GM21723 (cell line): ENCODE measurements around the gene GPR61.

ENCODE experiments used
- ATAC-seq: cut with Tn5 transposase; IDR thresholded peaks from one replicate; pipeline ENCODE4 v1.9.1; 2021; ENCODE audit warnings: mild to moderate bottlenecking, moderate library complexity; ENCODE audit not compliant: unreplicated experiment

GPR61 gene

DNA sequence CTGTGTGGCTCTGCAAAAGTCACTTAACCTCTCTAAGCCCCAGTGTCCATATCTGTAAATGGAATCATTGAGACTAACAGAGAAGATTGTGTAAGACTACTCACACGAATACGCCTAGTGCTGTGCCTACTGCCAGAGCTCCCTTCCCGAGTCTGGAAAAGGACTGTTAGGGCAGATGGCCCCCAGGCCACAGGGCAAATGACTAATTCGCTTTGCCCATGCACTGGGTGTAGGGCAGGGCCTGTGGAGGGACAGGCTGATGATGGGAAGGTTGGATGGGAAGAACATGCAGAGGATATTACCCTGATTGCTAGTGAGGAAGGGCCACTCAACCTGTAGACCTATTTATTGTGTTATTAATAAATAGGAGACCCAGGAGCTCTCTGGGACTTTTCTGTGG, 4.2 kb upstream of the GPR61 start:
- ATAC-seq: no peak

DNA sequence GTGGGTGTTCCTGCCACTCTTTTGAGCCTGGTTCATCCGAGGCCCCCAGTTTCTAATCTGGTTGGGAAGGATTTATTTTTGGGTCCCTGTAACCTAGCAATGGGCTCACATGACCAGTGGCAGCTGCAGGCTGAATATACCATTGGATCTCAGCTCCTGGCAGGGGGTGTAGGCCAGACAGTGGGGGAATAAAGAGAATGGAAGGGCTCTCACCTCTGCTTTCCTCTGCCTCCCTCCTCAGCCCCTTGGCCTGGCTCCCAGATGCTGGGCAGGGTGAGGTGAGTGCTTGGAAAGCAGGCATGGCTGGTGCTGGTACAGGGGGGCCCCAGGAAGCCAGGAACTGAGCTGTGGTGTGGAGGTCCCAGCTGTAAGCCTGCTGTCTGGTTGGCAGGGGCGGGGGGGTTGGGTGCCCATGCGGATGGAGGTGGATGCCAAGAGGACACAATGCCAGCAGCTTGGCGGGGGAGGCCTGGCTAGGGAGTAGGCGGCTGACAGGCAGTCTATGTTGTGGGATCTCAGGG, 3.6 kb upstream of the GPR61 start:
- ATAC-seq: no peak

DNA sequence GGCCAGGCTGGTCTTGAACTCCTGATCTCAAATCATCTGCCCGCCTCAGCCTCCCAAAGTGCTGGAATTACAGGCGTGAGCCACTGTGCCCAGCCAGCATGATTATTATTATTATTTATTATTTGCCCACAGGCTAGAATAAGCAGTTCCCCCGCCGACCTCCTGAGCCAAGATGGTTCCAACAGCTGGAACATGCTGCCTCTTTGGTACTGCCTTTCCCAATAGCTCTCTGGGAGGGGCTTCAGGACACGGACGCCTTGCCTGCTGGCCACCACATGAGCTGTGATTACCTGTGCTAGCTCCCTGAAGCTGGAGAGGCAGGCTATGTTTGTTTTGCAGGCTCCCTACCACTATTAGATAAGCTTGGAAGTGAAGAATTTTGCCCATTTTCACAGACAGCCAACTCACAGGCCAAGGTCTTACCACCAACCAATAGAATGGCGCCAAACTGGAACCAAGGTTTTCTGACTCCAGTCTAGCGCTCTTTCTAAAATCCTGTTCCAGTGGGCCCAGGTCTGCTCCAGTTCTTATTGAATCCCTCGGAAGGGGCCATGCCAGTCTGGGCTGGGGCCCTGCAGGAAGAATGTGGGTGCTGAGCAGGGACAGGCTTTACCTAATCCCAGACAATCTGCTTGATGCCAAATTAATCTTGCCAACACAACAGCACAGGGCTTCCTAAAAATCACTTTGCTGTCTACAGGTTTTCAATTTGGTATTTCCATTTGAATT, 2.1 kb upstream of the GPR61 start:
- ATAC-seq: no peak

DNA sequence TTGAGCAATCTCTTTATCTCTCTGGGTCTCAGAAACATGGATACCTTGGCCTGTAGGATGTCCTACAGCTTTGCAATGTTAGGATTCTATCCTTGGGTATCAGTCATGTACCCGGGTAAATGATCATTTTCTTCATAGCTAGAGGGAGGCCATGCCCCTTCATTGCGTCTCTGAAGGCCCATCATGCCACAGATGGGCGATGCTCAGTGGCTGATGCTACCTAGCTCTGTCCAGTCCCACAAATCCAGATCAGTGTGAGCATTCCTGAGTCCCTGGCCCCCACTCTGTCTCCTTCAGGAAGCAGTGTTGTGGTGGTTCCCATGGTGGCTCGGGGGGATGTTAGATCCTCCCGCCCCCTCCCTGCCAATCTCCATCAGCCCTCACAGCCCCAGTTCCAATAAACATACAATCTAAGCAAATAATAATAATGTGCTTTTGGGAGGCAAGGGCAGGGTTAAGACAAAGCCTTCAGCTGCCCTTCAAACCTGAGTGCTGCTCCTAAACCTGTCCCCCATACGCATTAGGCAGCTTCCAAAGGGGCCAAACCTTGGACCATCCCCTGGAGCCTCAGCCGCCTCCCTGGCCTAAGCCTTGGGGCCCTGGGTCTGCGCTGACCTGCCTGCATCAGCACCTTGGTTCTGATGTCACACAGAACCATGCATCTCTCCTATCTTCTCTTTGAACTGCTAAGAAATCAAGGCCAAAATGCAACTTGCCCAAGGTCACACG, 681 bp upstream of the GPR61 start:
- ATAC-seq: no peak

DNA sequence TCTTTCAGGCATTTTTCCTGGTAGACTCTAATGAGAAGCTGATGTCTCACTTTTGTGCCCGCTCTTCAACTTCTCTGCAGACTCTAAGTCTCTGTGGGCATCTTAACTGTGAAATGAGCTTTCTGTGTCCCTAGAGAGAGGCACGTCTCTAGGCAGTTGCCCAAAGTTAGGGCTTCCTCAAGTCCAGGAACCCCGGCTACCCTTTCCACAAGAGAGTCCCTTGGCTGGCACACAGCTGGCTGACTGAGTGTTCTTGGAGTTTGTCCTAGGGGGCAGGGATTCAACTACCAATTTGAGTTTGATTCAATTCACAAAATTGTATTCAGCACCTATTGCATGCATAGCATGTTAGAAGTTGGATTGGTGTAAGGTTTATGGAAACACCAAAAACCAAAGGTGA, 1.4 kb downstream of the GPR61 start:
- no peak for ATAC-seq

DNA sequence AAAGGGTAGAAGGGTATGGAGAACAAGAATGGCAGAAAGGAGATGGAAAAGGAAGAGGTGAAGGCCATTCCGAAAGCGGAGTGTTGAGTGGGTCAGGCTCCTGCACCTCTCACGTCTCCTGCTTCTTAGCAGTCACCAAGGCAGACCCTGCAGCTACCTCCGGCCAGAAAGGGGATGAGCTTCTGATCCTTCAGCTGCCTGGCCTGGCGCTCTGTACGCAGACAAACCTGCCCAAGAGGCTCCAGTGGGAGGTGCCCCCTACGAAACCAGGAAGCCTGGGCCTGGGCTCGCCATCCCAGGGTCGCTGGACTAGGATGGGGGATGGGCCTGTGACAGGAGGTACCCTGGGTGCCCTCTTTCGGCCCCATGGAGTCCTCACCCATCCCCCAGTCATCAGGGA, 3.0 kb downstream of the GPR61 start:
- ATAC-seq: no peak

DNA sequence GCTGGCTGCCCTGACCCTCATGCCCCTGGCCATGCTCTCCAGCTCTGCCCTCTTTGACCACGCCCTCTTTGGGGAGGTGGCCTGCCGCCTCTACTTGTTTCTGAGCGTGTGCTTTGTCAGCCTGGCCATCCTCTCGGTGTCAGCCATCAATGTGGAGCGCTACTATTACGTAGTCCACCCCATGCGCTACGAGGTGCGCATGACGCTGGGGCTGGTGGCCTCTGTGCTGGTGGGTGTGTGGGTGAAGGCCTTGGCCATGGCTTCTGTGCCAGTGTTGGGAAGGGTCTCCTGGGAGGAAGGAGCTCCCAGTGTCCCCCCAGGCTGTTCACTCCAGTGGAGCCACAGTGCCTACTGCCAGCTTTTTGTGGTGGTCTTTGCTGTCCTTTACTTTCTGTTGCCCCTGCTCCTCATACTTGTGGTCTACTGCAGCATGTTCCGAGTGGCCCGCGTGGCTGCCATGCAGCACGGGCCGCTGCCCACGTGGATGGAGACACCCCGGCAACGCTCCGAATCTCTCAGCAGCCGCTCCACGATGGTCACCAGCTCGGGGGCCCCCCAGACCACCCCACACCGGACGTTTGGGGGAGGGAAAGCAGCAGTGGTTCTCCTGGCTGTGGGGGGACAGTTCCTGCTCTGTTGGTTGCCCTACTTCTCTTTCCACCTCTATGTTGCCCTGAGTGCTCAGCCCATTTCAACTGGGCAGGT, 3.8 kb downstream of the GPR61 start:
- ATAC-seq: no peak

DNA sequence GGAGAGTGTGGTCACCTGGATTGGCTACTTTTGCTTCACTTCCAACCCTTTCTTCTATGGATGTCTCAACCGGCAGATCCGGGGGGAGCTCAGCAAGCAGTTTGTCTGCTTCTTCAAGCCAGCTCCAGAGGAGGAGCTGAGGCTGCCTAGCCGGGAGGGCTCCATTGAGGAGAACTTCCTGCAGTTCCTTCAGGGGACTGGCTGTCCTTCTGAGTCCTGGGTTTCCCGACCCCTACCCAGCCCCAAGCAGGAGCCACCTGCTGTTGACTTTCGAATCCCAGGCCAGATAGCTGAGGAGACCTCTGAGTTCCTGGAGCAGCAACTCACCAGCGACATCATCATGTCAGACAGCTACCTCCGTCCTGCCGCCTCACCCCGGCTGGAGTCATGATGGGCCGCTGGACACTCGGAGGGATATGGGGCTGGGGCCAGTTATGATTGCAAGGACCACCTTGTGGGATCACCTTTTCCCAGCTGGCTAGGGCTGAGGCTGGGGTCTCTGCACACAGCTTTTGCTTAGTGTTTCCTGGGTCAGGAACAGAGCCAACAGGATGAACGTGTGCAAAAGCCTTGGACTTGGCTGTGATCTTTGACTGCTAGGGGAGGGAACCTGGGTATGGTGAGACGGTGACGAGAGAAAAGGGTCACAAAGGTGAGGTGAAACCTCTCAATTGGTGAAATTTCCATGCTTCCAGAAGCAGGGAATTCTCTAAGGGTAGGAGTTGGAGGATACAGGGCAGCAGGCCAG, 4.5 kb downstream of the GPR61 start:
- ATAC-seq: no peak

DNA sequence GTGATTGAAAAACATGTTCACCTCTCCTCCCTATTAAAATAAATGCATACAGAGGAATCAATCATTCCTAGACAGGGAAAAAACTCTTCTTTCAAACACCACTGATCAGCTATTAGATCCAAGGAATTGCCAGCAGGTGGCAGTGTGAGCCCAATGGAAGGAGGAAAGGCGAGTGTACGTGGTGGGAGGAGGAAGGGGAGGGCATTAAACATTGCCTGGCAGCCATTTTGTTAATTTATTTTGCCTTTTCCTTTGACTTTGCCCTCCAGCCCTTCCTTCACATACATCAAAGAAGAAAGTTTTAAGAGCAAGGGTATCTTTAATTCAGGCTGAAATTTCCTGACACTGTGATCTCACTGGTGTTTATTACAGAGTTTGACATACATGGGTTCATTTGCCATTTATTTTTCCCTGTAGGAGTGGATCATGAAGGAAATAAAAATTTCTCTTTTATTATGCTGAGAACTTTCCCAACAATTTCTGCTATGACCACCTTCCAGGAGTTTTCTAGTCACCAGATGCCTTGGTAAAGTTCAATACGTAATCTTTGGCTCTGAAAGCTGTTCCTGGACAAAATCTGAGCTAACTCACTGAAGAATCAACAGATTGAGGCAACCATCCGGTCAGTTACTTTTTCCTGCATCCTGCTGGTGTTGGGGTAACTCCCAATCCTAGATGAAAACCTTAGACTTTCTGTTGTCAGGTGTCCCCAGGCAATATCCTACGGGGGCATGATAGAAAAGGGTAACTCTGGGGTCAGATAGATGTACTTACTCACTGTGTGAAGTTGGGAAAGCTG, 6.8 kb downstream of the GPR61 start:
- ATAC-seq: peak; percentile 48

DNA sequence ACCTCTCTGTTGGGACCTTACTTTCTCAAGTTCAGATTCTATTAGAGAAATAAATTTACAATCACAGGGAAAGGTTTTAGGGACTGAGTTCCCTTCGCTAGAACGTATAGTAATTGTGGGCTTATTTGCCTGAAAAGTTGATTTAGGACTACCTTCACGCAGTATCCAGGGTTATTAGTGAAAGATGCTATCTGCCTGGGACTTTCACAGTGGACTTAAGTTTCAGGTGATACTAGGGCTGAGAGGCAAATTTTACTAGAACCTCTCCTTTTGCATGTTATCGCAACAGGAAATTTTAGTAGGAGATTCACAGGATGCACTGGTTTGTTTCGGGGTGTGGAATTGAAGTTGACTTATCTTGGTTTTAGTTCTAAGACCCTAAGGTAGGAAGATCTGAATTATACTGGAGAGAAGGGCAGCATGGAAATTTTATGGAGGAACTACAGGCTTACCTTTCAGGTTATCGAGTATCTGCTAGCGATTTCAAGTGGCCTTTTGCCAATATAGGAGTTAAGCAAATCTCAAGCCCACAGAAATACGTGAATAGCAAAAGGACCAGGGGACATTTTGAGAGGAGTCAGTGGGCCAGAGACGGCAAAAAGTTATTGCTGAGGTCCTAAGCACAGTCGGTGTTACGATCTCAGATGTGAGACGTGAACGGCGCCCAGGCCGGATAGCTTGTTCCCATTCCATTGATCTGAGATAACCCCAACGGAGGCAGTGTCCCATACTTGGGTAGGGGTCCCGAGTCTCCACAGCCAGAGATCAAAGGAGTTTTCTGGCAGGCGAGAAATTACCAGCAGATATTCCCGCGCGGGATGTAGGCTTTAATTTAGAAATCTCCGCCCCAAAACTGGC, 8.0 kb downstream of the GPR61 start:
- ATAC-seq: peak; percentile 17

DNA sequence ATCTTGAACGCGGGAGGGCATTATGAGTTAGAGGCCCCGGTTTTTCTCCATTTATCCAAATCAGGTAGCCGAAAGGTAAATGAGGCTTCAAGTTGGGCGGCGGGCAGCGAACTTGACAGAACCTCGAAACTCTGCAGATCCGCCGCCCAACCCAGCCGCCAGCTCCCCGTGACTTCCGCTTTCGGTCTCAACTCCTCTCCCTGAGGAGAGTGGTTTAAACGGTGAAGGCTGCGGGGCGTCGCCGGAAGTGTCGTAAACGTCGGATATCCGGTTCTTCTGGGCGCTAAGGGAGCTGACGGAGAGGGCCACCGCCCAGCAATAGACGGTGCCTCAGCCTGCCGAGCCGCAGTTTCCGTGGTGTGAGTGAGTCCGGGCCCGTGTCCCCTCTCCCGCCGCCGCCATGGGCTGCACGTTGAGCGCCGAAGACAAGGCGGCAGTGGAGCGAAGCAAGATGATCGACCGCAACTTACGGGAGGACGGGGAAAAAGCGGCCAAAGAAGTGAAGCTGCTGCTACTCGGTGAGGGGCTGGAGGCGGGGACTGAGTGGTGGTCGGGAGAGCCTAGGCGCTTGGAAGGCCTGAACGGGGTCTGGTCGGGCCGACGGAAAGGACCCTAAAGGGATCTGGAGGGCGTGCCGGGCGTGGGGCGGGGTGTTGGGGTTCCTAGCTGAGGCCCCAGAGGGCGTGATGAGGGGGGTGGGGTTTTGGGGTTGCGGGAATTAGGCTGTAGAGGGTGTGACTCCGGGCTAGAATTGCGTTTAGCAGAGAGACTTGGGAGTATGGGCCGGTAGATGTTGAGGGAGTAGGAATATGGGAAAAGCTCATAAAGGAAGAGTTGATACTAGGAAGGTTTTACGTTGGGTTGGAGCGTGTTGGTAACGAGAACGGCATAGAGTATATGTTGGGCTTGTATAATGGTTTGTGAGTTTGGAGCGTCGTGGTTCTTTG, 8.9 kb downstream of the GPR61 start, which contains the start of gene GNAI3:
GNAI3 (plus strand) TSS at position 295 of the 947 bp plus-strand sequence; CDS start at position 401, 106 bp downstream.
- ATAC-seq: peak; percentile 83

DNA sequence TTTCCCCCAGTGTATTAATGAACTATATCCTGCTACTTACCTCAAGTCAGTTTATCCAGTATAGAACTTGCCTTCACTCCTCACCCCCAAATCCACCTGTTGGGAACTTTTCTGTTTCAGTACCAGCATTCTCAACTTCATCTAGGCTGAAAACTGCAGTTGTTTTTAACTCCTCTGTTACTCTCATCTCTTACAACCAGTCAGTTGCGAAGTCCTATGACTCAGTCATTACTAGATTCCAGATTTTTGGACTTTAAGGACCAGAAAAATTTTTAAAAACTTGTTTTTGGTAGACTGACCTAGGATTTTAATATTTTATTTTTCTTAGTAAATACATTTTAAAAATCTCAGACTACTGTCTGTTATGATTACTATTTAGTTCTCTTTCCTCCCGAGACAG, 16.9 kb downstream of the GPR61 start:
- no peak for ATAC-seq

DNA sequence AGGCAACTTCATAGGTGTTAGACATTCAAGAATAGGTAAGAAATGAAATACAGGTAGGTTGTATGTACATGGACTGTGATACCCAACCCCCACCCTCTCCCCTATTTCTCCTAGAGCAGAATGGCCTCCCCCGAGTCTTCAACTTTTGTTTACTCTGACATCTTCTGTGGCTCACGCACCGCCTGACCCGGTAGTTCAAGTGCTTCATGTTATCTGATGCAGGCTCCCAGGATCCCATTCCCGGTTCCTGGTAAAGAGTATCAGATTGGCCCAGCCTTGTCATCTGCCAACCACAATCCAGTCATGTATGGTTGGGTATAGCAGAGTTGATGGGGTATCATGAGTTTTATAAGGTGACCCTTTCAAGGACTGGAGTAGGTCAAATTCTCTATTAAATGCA, 17.8 kb downstream of the GPR61 start:
- no peak for ATAC-seq

DNA sequence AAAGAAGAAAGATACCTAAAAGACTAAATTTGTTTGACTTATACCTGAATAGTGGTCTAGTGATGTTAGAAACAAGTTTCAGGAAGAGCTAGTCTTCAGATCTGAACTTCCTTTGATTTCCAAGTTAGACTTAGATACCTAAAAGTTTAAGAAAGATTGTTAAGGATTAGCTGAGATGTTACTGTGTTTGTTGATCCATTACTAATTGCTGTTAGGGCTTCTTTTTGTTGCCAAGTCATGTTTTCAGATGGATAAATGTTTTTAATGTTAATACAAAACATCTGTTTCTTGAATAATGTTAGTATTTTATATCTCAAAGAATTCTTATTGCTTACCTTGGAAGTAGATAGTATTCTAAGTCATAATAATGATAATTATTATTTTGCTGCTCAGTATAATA, 20.3 kb downstream of the GPR61 start:
- ATAC-seq: no peak

DNA sequence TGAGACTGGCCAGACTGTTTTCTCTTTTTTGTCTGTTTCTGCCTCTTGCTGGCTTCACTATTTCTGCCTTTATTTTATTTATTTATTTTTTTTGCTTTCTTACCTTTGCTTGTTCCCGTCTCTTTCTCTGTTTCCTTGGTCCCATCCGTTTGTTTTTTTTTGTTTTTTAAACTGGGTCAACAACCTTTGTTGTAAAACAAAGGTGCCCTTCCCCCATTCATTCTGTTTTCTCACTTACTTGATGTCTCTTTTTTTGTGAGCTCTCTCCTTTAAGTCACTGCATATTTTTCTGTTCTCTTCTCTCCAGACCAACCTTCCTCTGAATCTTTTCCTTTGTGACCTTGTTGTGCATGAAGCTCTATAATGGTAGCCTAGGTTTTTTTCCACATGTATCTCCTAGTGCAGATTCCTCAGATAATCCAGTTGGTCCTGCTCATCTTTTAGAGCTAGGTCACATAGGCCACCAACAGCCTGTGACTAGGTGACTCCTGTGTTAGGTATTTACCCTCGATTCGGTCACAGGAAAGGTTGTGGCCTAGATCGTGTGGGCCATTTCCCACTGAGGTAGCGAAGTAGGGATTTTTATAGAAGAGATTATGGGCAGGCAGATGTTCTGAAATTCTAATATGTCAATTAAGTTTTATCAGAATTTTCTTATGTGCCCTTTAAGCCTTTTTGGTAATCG, 24.7 kb downstream of the GPR61 start:
- ATAC-seq: no peak

DNA sequence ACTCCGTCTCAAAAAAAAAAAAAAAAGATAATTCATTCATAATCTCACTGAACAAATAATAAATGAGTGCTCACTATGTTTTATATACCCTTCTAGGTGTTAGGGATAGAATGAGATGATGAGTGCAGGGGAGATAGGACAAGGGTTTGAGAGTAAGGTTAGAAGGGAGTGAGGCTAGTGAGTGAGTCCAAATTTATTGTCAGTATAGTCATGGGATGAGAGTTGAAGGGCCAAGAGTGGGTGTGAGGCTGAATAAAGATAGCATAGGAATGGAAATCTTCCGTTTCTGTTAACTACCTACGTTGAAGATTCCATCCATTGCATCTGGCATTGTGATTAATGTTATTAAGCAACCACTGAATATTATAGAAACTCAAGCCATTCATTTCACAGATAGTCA, 25.6 kb downstream of the GPR61 start:
- no peak for ATAC-seq

DNA sequence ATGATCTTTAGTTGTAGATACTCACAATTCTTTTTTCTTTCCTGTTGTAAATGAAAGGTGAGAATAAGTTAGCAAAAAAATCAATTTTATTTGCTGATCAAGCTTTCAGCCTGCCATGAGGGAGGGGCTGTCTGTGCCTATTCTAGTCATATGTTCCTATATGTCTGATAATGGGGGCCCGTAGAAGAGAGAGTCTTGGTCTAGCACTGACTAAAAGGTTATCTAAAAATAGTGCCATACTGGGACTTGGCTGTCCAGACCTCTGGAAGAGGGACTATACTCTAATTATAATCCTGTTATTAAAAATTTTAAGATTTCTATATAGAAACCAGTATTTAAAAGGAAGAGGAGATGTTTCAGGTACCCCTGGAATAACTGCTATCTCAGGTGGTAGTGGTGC, 27.3 kb downstream of the GPR61 start:
- no peak for ATAC-seq
